ENCODE data around the gene ESAM. TPM values are rescaled to one million over a fixed set of nuclear protein-coding genes. Genes with fewer than 3 reads are reported as not detected.

Gene ESAM
- total RNA-seq, 1 experiment from 2014 or later, result 5.3 TPM

DNA sequence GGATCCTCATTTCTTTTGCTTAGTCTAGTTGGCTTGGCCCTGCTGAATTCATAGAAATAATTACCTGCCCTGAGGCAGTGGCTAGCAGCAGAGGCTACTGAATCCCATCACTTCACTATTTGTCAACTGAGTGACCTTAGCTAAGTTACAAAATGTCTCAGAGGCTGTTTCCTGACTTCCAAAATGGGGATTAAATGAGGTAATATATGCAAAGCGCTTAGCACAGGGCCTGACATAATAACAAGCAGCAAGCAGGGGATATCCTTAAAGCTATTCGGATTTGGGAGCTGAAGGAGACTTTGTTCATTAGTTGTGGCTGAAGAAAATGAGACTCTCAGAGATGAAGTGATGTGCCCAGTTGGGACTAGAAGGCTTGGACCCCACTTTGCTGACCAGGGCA, 19.5 kb downstream of the ESAM start:
- no peak overlapping the region for H3K27ac Mint-ChIP-seq (ENCODE audit: unreplicated experiment)
- DNase-seq, result no peak
- ChIA-PET POLR2A (no interaction called here), CTCF (interaction anchor here (0.5 to 0.6 kb wide), 3 partner anchors 21 to 565 kb away, joined by 3 to 4 read pairs (median 3); no protein-coding TSS in a partner anchor)
- Histone ChIP-seq H3K36me3 (ENCODE audit: control insufficient read depth, insufficient read depth, low read length) (no peaks in the 10 kb centered on the region), H3K4me1 (peaks cover 12% of the 10 kb centered on the region), H3K9me3 (no peaks in the 10 kb centered on the region), H3K4me3 (ENCODE audit: low read depth, low read length) (no peak overlapping the region), H3K27me3 (replicated peaks; ENCODE audit: control insufficient read depth, insufficient read depth, low read length) (peaks cover 8% of the 10 kb centered on the region)
- BruUV-seq (replicated peaks), result no TSS peak
- H3K9me3 Mint-ChIP-seq (ENCODE audit: unreplicated experiment), result no peaks in the 10 kb centered on the region
- H3K4me1 Mint-ChIP-seq (ENCODE audit: low read depth, unreplicated experiment), result peaks cover 6% of the 10 kb centered on the region
- intact Hi-C loops (cut with micrococcal nuclease; ENCODE audit: unreplicated experiment), result no loop called here
- peaks cover 20% of the 10 kb centered on the region for H3K27me3 Mint-ChIP-seq (ENCODE audit: insufficient read depth, unreplicated experiment)
- peaks cover 9% of the 10 kb centered on the region for H3K36me3 Mint-ChIP-seq (ENCODE audit: insufficient read depth, unreplicated experiment)
- no peak overlapping the region for H3K4me3 Mint-ChIP-seq (ENCODE audit: unreplicated experiment)
- TF ChIP-seq, protein P1, sequence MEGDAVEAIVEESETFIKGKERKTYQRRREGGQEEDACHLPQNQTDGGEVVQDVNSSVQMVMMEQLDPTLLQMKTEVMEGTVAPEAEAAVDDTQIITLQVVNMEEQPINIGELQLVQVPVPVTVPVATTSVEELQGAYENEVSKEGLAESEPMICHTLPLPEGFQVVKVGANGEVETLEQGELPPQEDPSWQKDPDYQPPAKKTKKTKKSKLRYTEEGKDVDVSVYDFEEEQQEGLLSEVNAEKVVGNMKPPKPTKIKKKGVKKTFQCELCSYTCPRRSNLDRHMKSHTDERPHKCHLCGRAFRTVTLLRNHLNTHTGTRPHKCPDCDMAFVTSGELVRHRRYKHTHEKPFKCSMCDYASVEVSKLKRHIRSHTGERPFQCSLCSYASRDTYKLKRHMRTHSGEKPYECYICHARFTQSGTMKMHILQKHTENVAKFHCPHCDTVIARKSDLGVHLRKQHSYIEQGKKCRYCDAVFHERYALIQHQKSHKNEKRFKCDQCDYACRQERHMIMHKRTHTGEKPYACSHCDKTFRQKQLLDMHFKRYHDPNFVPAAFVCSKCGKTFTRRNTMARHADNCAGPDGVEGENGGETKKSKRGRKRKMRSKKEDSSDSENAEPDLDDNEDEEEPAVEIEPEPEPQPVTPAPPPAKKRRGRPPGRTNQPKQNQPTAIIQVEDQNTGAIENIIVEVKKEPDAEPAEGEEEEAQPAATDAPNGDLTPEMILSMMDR (IDR thresholded peaks at IDR 0.05; ENCODE audit: insufficient read depth in 1 of 2, low read depth in 1 of 2, low read length in 1 of 2, severe bottlenecking in 1 of 2, unreplicated experiment in 1 of 2), result no peak

DNA sequence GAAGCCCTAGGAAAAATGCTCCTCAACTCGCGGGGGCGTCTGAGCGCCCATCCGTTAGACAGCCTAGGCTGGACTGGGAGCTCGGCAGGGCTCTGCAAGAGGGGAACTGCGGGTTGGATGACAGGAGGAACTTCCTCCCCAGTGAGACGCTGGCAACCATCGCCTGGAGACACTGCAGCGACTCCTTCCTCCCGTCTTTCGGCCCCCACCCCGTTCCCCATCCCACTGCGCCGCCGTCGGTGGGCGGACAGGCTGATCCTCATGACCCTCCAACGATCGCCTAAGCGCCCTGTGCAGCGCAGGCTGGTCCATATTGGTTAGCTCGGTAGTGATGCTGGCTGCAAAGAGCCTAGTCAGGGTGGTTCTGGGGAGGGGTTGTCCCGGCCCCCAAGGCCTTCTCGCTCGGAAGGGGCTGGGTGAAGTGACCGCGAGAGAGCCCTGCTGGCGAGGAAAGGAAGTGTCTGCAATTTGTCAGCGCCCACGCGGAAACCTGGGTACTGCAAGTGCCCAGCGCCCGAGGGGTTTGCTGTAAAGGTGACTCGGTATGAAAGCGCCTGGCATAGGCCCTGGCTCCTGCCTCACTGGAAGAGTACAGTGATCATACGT, 21.7 kb downstream of the ESAM start:
- DNase-seq, result peak in 1 of 2 experiments; percentile 61
- peaks cover 6% of the 10 kb centered on the region for H3K4me1 Mint-ChIP-seq (ENCODE audit: low read depth, unreplicated experiment)
- ChIA-PET CTCF (interaction anchor here (0.7 to 2.1 kb wide), 10 partner anchors 14 to 136 kb away, joined by 3 to 12 read pairs (median 8); no protein-coding TSS in a partner anchor), POLR2A (interaction anchor here (0.6 kb wide), 1 partner anchor 67 kb away, joined by 4 read pairs; the partner anchor contains the start of genes SIAE and SPA17)
- peak overlapping the region; percentile 65 for H3K4me3 Mint-ChIP-seq (ENCODE audit: unreplicated experiment)
- Histone ChIP-seq H3K36me3 (ENCODE audit: control insufficient read depth, insufficient read depth, low read length) (no peaks in the 10 kb centered on the region), H3K4me3 (ENCODE audit: low read depth, low read length) (peak overlapping the region; percentile 62), H3K4me1 (peaks cover 6% of the 10 kb centered on the region), H3K27me3 (replicated peaks; ENCODE audit: control insufficient read depth, insufficient read depth, low read length) (peaks cover 8% of the 10 kb centered on the region), H3K9me3 (no peaks in the 10 kb centered on the region)
- TF ChIP-seq, protein P1 (IDR thresholded peaks at IDR 0.05; ENCODE audit: insufficient read depth in 1 of 2, low read depth in 1 of 2, low read length in 1 of 2, severe bottlenecking in 1 of 2, unreplicated experiment in 1 of 2), result peak; percentile 49 to 61
- no peak overlapping the region for H3K27ac Mint-ChIP-seq (ENCODE audit: unreplicated experiment)
- intact Hi-C loops (cut with micrococcal nuclease; ENCODE audit: unreplicated experiment), result loop anchor here (1.0 kb wide), 1 partner anchor 71 kb away; no protein-coding TSS in a partner anchor
- peaks cover 4% of the 10 kb centered on the region for H3K36me3 Mint-ChIP-seq (ENCODE audit: insufficient read depth, unreplicated experiment)
- no peaks in the 10 kb centered on the region for H3K9me3 Mint-ChIP-seq (ENCODE audit: unreplicated experiment)
- no TSS peak for BruUV-seq (replicated peaks)
- H3K27me3 Mint-ChIP-seq (ENCODE audit: insufficient read depth, unreplicated experiment), result peaks cover 35% of the 10 kb centered on the region

- H3K27ac Mint-ChIP-seq (ENCODE audit: unreplicated experiment), result no peak within 1 kb of the TSS
- peak; percentile 96 to 98 for DNase-seq
- Histone ChIP-seq H3K9me3 (no peaks in the 10 kb centered on the region), H3K4me3 (ENCODE audit: low read depth, low read length) (peak within 1 kb of the TSS; percentile 62), H3K27me3 (replicated peaks; ENCODE audit: control insufficient read depth, insufficient read depth, low read length) (peaks cover 8% of the 10 kb centered on the region), H3K36me3 (ENCODE audit: control insufficient read depth, insufficient read depth, low read length) (no peaks in the 10 kb centered on the region), H3K4me1 (peaks cover 6% of the 10 kb centered on the region)
- BruUV-seq (replicated peaks), result no TSS peak
- H3K27me3 Mint-ChIP-seq (ENCODE audit: insufficient read depth, unreplicated experiment), result peaks cover 40% of the 10 kb centered on the region
- CTCF ChIA-PET, result interaction anchor here (0.7 to 2.1 kb wide), 11 partner anchors 15 to 136 kb away, joined by 3 to 12 read pairs (median 7); partner anchors contain the start of gene TBRG1
- intact Hi-C loops (cut with micrococcal nuclease; ENCODE audit: unreplicated experiment), result loop anchor here (1.0 kb wide), 6 partner anchors 8 to 70 kb away; partner anchors contain the start of genes SIAE and SPA17
- no peaks in the 10 kb centered on the region for H3K36me3 Mint-ChIP-seq (ENCODE audit: insufficient read depth, unreplicated experiment)
- peaks cover 6% of the 10 kb centered on the region for H3K4me1 Mint-ChIP-seq (ENCODE audit: low read depth, unreplicated experiment)
- POLR2A ChIA-PET, result interaction anchor here (0.6 kb wide), 1 partner anchor 66 kb away, joined by 4 read pairs; the partner anchor contains the start of genes SIAE and SPA17
- H3K9me3 Mint-ChIP-seq (ENCODE audit: unreplicated experiment), result no peaks in the 10 kb centered on the region
- peak within 1 kb of the TSS; percentile 65 for H3K4me3 Mint-ChIP-seq (ENCODE audit: unreplicated experiment)
- TF ChIP-seq, protein P1 (IDR thresholded peaks at IDR 0.05; ENCODE audit: insufficient read depth in 1 of 2, low read depth in 1 of 2, low read length in 1 of 2, severe bottlenecking in 1 of 2, unreplicated experiment in 1 of 2), result no peak
Observed at GRCh38 chr11:124739479-124740276, 22.4 kb downstream of the ESAM start, which contains the start of gene NRGN. Gene NRGN, plus strand, starts transcription at chr11:124739942. Its CDS starts 143 bp downstream, at chr11:124740085.
